ENCODE data around the gene STK11IP. TPM values are rescaled to one million over a fixed set of nuclear protein-coding genes. Genes with fewer than 3 reads are reported as not detected.

STK11IP gene
- total and polyA plus RNA-seq, 2 donors, result 27.8 to 68.7 TPM

GRCh38 chr2:219553463-219553963 lies 44.1 kb upstream of the STK11IP start:
- DNase-seq (ENCODE audit: low read depth in 6 of 9, low spot score in 9 of 9), result no peak
- H3K9me3 ChIP-seq (ENCODE audit: control insufficient read depth in 2 of 2, insufficient read depth in 1 of 2, low read length in 1 of 2), result peaks cover 1 to 3% of the 10 kb centered on the region in 2 donors
- H3K4me3 ChIP-seq (ENCODE audit: low read length in 2 of 2), result no peak overlapping the region
- peaks cover 39 to 78% of the 10 kb centered on the region in 2 donors for H3K27me3 ChIP-seq (ENCODE audit: control insufficient read depth in 2 of 2, insufficient read depth in 1 of 2, low read length in 1 of 2)
- no peak overlapping the region for H3K27ac ChIP-seq (ENCODE audit: low read depth in 1 of 2, low read length in 1 of 2)
- WGBS, result 90% methylated on average over 12 of the region's 12 CpGs
- H3K4me1 ChIP-seq (ENCODE audit: control insufficient read depth in 2 of 2, insufficient read depth in 2 of 2, low read length in 2 of 2), result peaks cover 8 to 17% of the 10 kb centered on the region in 2 donors
- no peaks in the 10 kb centered on the region for H3K36me3 ChIP-seq (ENCODE audit: control insufficient read depth in 2 of 2, insufficient read depth in 2 of 2, low read length in 1 of 2)

- H3K4me1 ChIP-seq (ENCODE audit: control insufficient read depth in 2 of 2, insufficient read depth in 2 of 2, low read length in 2 of 2), result peaks cover 8 to 17% of the 10 kb centered on the region in 2 donors
- no peaks in the 10 kb centered on the region for H3K36me3 ChIP-seq (ENCODE audit: control insufficient read depth in 2 of 2, insufficient read depth in 2 of 2, low read length in 1 of 2)
- no peak overlapping the region for H3K27ac ChIP-seq (ENCODE audit: low read depth in 1 of 2, low read length in 1 of 2)
- DNase-seq (ENCODE audit: low read depth in 6 of 9, low spot score in 9 of 9), result no peak
- whole genome bisulfite sequencing, result 98% methylated on average over 15 of the region's 15 CpGs
- H3K27me3 ChIP-seq (ENCODE audit: control insufficient read depth in 2 of 2, insufficient read depth in 1 of 2, low read length in 1 of 2), result peaks cover 39 to 72% of the 10 kb centered on the region in 2 donors
- H3K4me3 ChIP-seq (ENCODE audit: low read length in 2 of 2), result no peak overlapping the region
- peaks cover 1 to 3% of the 10 kb centered on the region in 2 donors for H3K9me3 ChIP-seq (ENCODE audit: control insufficient read depth in 2 of 2, insufficient read depth in 1 of 2, low read length in 1 of 2)
Observed at GRCh38 chr2:219554350-219554749, 43.3 kb upstream of the STK11IP start.

GRCh38 chr2:219555956-219556355 lies 41.7 kb upstream of the STK11IP start:
- WGBS, result 94% methylated on average over 20 of the region's 20 CpGs
- H3K4me3 ChIP-seq (ENCODE audit: low read length in 2 of 2), result no peak overlapping the region

GRCh38 chr2:219556413-219556812 lies 41.2 kb upstream of the STK11IP start:
- 96% methylated on average over 19 of the region's 19 CpGs for WGBS
- Histone ChIP-seq H3K36me3 (ENCODE audit: control insufficient read depth in 2 of 2, insufficient read depth in 2 of 2, low read length in 1 of 2) (no peaks in the 10 kb centered on the region), H3K27ac (ENCODE audit: low read depth in 1 of 2, low read length in 1 of 2) (no peak overlapping the region), H3K4me3 (ENCODE audit: low read length in 2 of 2) (no peak overlapping the region), H3K9me3 (ENCODE audit: control insufficient read depth in 2 of 2, insufficient read depth in 1 of 2, low read length in 1 of 2) (peaks cover 1 to 3% of the 10 kb centered on the region in 2 donors), H3K27me3 (ENCODE audit: control insufficient read depth in 2 of 2, insufficient read depth in 1 of 2, low read length in 1 of 2) (peaks cover 21 to 54% of the 10 kb centered on the region in 2 donors), H3K4me1 (ENCODE audit: control insufficient read depth in 2 of 2, insufficient read depth in 2 of 2, low read length in 2 of 2) (peaks cover 8 to 16% of the 10 kb centered on the region in 2 donors)
- no peak for DNase-seq (ENCODE audit: low read depth in 6 of 9, low spot score in 9 of 9)

More at GRCh38 chr2:219555956-219556355, 41.7 kb upstream of the STK11IP start:
- Histone ChIP-seq H3K36me3 (ENCODE audit: control insufficient read depth in 2 of 2, insufficient read depth in 2 of 2, low read length in 1 of 2) (no peaks in the 10 kb centered on the region), H3K9me3 (ENCODE audit: control insufficient read depth in 2 of 2, insufficient read depth in 1 of 2, low read length in 1 of 2) (peaks cover 1 to 3% of the 10 kb centered on the region in 2 donors), H3K4me1 (ENCODE audit: control insufficient read depth in 2 of 2, insufficient read depth in 2 of 2, low read length in 2 of 2) (peaks cover 8 to 17% of the 10 kb centered on the region in 2 donors), H3K27me3 (ENCODE audit: control insufficient read depth in 2 of 2, insufficient read depth in 1 of 2, low read length in 1 of 2) (peaks cover 25 to 56% of the 10 kb centered on the region in 2 donors), H3K27ac (ENCODE audit: low read depth in 1 of 2, low read length in 1 of 2) (no peak overlapping the region)
- no peak for DNase-seq (ENCODE audit: low read depth in 6 of 9, low spot score in 9 of 9)

GRCh38 chr2:219557320-219557719 lies 40.3 kb upstream of the STK11IP start:
- 97% methylated on average over 21 of the region's 21 CpGs for WGBS
- H3K27ac ChIP-seq (ENCODE audit: low read depth in 1 of 2, low read length in 1 of 2), result no peak overlapping the region

GRCh38 chr2:219557791-219558785 lies 39.6 kb upstream of the STK11IP start:
- Histone ChIP-seq H3K4me3 (ENCODE audit: low read length in 2 of 2) (no peak overlapping the region), H3K36me3 (ENCODE audit: control insufficient read depth in 2 of 2, insufficient read depth in 2 of 2, low read length in 1 of 2) (no peaks in the 10 kb centered on the region), H3K27ac (ENCODE audit: low read depth in 1 of 2, low read length in 1 of 2) (no peak overlapping the region), H3K4me1 (ENCODE audit: control insufficient read depth in 2 of 2, insufficient read depth in 2 of 2, low read length in 2 of 2) (peaks cover 0 to 1% of the 10 kb centered on the region in 2 donors), H3K9me3 (ENCODE audit: control insufficient read depth in 2 of 2, insufficient read depth in 1 of 2, low read length in 1 of 2) (no peaks in the 10 kb centered on the region), H3K27me3 (ENCODE audit: control insufficient read depth in 2 of 2, insufficient read depth in 1 of 2, low read length in 1 of 2) (peaks cover 6 to 45% of the 10 kb centered on the region in 2 donors)
- WGBS, result 98% methylated on average over 25 of the region's 25 CpGs
- no peak for DNase-seq (ENCODE audit: low read depth in 6 of 9, low spot score in 9 of 9)

More at GRCh38 chr2:219557320-219557719, 40.3 kb upstream of the STK11IP start:
- Histone ChIP-seq H3K4me3 (ENCODE audit: low read length in 2 of 2) (no peak overlapping the region), H3K9me3 (ENCODE audit: control insufficient read depth in 2 of 2, insufficient read depth in 1 of 2, low read length in 1 of 2) (peaks cover 0 to 3% of the 10 kb centered on the region in 2 donors), H3K36me3 (ENCODE audit: control insufficient read depth in 2 of 2, insufficient read depth in 2 of 2, low read length in 1 of 2) (no peaks in the 10 kb centered on the region), H3K27me3 (ENCODE audit: control insufficient read depth in 2 of 2, insufficient read depth in 1 of 2, low read length in 1 of 2) (peaks cover 13 to 49% of the 10 kb centered on the region in 2 donors), H3K4me1 (ENCODE audit: control insufficient read depth in 2 of 2, insufficient read depth in 2 of 2, low read length in 2 of 2) (peaks cover 5 to 8% of the 10 kb centered on the region in 2 donors)
- DNase-seq (ENCODE audit: low read depth in 6 of 9, low spot score in 9 of 9), result no peak

- no peak overlapping the region for H3K4me3 ChIP-seq (ENCODE audit: low read length in 2 of 2)
- H3K9me3 ChIP-seq (ENCODE audit: control insufficient read depth in 2 of 2, insufficient read depth in 1 of 2, low read length in 1 of 2), result no peaks in the 10 kb centered on the region
- no peaks in the 10 kb centered on the region for H3K4me1 ChIP-seq (ENCODE audit: control insufficient read depth in 2 of 2, insufficient read depth in 2 of 2, low read length in 2 of 2)
- no peak for DNase-seq (ENCODE audit: low read depth in 6 of 9, low spot score in 9 of 9)
- H3K36me3 ChIP-seq (ENCODE audit: control insufficient read depth in 2 of 2, insufficient read depth in 2 of 2, low read length in 1 of 2), result no peaks in the 10 kb centered on the region
- 98% methylated on average over 20 of the region's 20 CpGs for WGBS
- peaks cover 0 to 36% of the 10 kb centered on the region in 2 donors for H3K27me3 ChIP-seq (ENCODE audit: control insufficient read depth in 2 of 2, insufficient read depth in 1 of 2, low read length in 1 of 2)
- H3K27ac ChIP-seq (ENCODE audit: low read depth in 1 of 2, low read length in 1 of 2), result no peak overlapping the region
Observed at GRCh38 chr2:219559156-219559915, 38.3 kb upstream of the STK11IP start.

GRCh38 chr2:219560037-219560892 lies 37.4 kb upstream of the STK11IP start:
- 49% methylated on average over 8 of the region's 8 CpGs for WGBS
- Histone ChIP-seq H3K4me1 (ENCODE audit: control insufficient read depth in 2 of 2, insufficient read depth in 2 of 2, low read length in 2 of 2) (no peaks in the 10 kb centered on the region), H3K9me3 (ENCODE audit: control insufficient read depth in 2 of 2, insufficient read depth in 1 of 2, low read length in 1 of 2) (no peaks in the 10 kb centered on the region), H3K36me3 (ENCODE audit: control insufficient read depth in 2 of 2, insufficient read depth in 2 of 2, low read length in 1 of 2) (no peaks in the 10 kb centered on the region), H3K4me3 (ENCODE audit: low read length in 2 of 2) (no peak overlapping the region), H3K27ac (ENCODE audit: low read depth in 1 of 2, low read length in 1 of 2) (no peak overlapping the region), H3K27me3 (ENCODE audit: control insufficient read depth in 2 of 2, insufficient read depth in 1 of 2, low read length in 1 of 2) (peaks cover 0 to 36% of the 10 kb centered on the region in 2 donors)
- DNase-seq (ENCODE audit: low read depth in 6 of 9, low spot score in 9 of 9), result no peak

All from thymus (tissue), 11 donors.